ENCODE measurements around the gene DNAJC17.

DNAJC17 gene

DNA sequence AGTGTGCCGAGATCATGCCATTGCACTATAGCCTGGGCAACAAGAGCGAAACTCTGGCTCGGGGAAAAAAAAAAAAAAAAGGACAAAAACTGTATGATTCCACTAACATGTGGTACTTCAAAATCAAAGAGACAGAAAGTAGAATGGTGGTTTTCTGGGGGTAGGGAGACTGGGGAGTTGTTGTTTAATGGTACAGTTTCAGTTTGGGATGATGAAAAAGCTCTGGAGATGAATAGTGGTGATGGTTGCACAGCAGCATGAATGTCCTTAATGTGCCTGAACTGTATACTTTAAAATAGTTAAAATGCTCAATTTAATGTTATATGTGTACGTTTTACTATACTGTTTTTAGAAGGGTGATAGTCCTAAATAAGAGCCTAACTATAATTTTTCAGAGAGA is 84.9 kb downstream of the DNAJC17 start:
- DNase-seq (ENCODE audit: low spot score in 2 of 2) (no peak), ATAC-seq (no peak)
- peaks cover 63% of the 10 kb centered on the region for H3K36me3 Mint-ChIP-seq
- H3K4me3 Mint-ChIP-seq = no peak overlapping the region
- no peaks in the 10 kb centered on the region for H3K9me3 Mint-ChIP-seq
- no peak overlapping the region for H3K27ac Mint-ChIP-seq
- peaks cover 8% of the 10 kb centered on the region for H3K4me1 Mint-ChIP-seq

DNA sequence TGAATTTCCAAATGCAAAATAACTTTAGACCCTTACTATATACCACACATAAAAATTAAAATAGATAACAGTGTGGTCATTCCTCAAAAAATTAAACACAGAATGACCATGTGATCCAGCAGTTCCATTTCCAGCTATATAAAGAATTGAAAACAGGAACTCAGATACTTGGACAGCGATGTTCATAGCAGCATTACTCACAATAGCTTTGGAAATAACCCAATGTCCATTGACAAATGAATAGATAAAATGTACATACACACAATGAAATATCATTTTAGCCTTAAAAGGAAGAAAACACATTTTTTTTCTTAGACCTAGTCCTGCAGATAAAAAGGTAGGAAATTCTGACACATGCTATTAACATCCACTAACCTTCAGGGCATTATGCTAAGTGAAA is 85.6 kb downstream of the DNAJC17 start:
- H3K4me1 Mint-ChIP-seq = peaks cover 8% of the 10 kb centered on the region
- ATAC-seq = no peak
- no peak for DNase-seq (ENCODE audit: low spot score in 2 of 2)
- no peak overlapping the region for H3K4me3 Mint-ChIP-seq
- no peak overlapping the region for H3K27ac Mint-ChIP-seq
- H3K9me3 Mint-ChIP-seq = no peaks in the 10 kb centered on the region
- H3K36me3 Mint-ChIP-seq = peaks cover 64% of the 10 kb centered on the region

DNA sequence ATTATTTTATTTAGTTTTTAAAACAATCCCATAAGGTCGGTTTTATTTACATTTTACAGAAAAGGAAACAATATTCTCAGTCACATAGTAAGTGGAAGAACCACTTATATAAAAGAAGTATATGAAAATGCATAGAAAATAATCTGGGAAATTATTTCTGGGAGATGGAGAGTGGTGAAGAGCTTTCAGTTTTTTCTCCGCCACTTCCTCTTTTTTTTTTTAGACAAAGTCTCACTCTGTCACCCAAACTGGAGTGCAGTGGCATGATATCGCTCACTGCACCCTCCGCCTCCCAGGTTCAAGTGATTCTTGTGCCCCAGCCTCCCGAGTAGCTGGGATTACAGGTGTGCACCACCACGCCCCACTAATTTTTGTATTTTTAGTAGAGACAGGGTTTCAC is 91.1 kb downstream of the DNAJC17 start:
- Mint-ChIP-seq H3K27ac (no peak overlapping the region), H3K4me1 (no peaks in the 10 kb centered on the region), H3K36me3 (peaks cover 88% of the 10 kb centered on the region), H3K9me3 (no peaks in the 10 kb centered on the region), H3K4me3 (no peak overlapping the region)
- DNase-seq (ENCODE audit: low spot score in 2 of 2) (no peak), ATAC-seq (no peak)

Data from stimulated activated effector memory CD8-positive, alpha-beta T cell treated with anti-CD3 and anti-CD28 coated beads, Interleukin-12 subunit alpha, Interleukin-12 subunit beta, amount 100 ng/mL, for 72 hours (primary cell).